Measurements from ENCODE around the gene ZIC5. TPM values are rescaled to one million over a fixed set of nuclear protein-coding genes. Genes with fewer than 3 reads are reported as not detected.

ZIC5 gene
- total RNA-seq, 4 donors from 2014 or later = not detected

GRCh38 chr13:99996381-99996973 is 24.9 kb upstream of the ZIC5 start:
- Histone ChIP-seq H3K4me1 (peaks cover 0 to 16% (median 0%) of the 10 kb centered on the region in 4 donors), H3K9me3 (peaks cover 0 to 7% (median 0%) of the 10 kb centered on the region in 4 donors), H3K36me3 (no peaks in the 10 kb centered on the region), H3K27me3 (peaks cover 13 to 97% of the 10 kb centered on the region in 2 donors), H3K4me3 (no peak overlapping the region), H3K27ac (no peak overlapping the region)
- TF ChIP-seq POLR2A (IDR thresholded peaks at IDR 0.05) = no peak
- TF ChIP-seq, protein P1, sequence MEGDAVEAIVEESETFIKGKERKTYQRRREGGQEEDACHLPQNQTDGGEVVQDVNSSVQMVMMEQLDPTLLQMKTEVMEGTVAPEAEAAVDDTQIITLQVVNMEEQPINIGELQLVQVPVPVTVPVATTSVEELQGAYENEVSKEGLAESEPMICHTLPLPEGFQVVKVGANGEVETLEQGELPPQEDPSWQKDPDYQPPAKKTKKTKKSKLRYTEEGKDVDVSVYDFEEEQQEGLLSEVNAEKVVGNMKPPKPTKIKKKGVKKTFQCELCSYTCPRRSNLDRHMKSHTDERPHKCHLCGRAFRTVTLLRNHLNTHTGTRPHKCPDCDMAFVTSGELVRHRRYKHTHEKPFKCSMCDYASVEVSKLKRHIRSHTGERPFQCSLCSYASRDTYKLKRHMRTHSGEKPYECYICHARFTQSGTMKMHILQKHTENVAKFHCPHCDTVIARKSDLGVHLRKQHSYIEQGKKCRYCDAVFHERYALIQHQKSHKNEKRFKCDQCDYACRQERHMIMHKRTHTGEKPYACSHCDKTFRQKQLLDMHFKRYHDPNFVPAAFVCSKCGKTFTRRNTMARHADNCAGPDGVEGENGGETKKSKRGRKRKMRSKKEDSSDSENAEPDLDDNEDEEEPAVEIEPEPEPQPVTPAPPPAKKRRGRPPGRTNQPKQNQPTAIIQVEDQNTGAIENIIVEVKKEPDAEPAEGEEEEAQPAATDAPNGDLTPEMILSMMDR (IDR thresholded peaks at IDR 0.05) = no peak
- WGBS, 2 donors = 15 to 21% methylated on average over 8 of the region's 8 CpGs
- DNase-seq (ENCODE audit: low spot score in 2 of 2) = no peak

GRCh38 chr13:99995589-99996380 is 24.2 kb upstream of the ZIC5 start:
- Histone ChIP-seq H3K4me1 (peaks cover 0 to 23% (median 0%) of the 10 kb centered on the region in 4 donors), H3K36me3 (no peaks in the 10 kb centered on the region), H3K27ac (no peak overlapping the region), H3K9me3 (peaks cover 0 to 7% (median 0%) of the 10 kb centered on the region in 4 donors), H3K27me3 (peaks cover 13 to 99% of the 10 kb centered on the region in 2 donors), H3K4me3 (no peak overlapping the region)
- no peak for DNase-seq (ENCODE audit: low spot score in 2 of 2)
- TF ChIP-seq POLR2A (IDR thresholded peaks at IDR 0.05) (no peak), EP300 (IDR thresholded peaks at IDR 0.05) (peak in 1 of 2 donors; percentile 88)
- WGBS, 2 donors = 9% methylated on average over 21 of the region's 21 CpGs

- WGBS, 2 donors = 19 to 27% methylated on average over 3 of the region's 3 CpGs
- peaks cover 13 to 100% of the 10 kb centered on the region in 2 donors for H3K27me3 ChIP-seq
These were observed 23.6 kb upstream of the ZIC5 start for GRCh38 chr13:99995104-99995588.

DNA sequence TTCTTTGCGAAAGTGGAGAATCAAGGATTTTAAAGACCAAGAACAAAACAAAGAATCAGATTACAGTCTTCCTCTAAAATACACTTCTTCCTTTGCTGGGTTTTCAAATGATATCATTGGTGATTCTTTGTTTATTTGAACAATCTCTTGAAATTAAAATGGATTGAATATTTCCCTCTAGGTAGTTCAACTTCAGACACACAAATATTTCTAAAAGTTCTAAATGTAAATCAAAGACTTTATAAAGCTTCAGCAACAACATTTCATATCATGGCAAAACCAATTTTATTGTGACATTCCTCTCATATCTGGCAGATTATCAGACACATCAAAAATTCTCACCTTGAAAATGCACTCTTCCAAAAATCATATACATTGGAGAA is 23.1 kb upstream of the ZIC5 start:
- 25 to 43% methylated on average over 1 of the region's 1 CpG for WGBS, 2 donors
- Histone ChIP-seq H3K4me1 (peaks cover 0 to 34% (median 1%) of the 10 kb centered on the region in 4 donors), H3K4me3 (no peak overlapping the region), H3K27me3 (peaks cover 13 to 100% of the 10 kb centered on the region in 2 donors), H3K9me3 (peaks cover 0 to 7% (median 0%) of the 10 kb centered on the region in 4 donors), H3K27ac (no peak overlapping the region), H3K36me3 (no peaks in the 10 kb centered on the region)
- DNase-seq (ENCODE audit: low spot score in 2 of 2) = no peak
- no peak for TF ChIP-seq EP300 (IDR thresholded peaks at IDR 0.05)

More at GRCh38 chr13:99995104-99995588, 23.6 kb upstream of the ZIC5 start:
- Histone ChIP-seq H3K27ac (no peak overlapping the region), H3K4me1 (peaks cover 0 to 29% (median 0%) of the 10 kb centered on the region in 4 donors), H3K9me3 (peaks cover 0 to 7% (median 0%) of the 10 kb centered on the region in 4 donors), H3K36me3 (no peaks in the 10 kb centered on the region), H3K4me3 (no peak overlapping the region)
- DNase-seq (ENCODE audit: low spot score in 2 of 2) = no peak
- TF ChIP-seq EP300 (IDR thresholded peaks at IDR 0.05) (no peak), POLR2A (IDR thresholded peaks at IDR 0.05) (no peak)
- TF ChIP-seq, protein P1 (IDR thresholded peaks at IDR 0.05) = no peak

DNA sequence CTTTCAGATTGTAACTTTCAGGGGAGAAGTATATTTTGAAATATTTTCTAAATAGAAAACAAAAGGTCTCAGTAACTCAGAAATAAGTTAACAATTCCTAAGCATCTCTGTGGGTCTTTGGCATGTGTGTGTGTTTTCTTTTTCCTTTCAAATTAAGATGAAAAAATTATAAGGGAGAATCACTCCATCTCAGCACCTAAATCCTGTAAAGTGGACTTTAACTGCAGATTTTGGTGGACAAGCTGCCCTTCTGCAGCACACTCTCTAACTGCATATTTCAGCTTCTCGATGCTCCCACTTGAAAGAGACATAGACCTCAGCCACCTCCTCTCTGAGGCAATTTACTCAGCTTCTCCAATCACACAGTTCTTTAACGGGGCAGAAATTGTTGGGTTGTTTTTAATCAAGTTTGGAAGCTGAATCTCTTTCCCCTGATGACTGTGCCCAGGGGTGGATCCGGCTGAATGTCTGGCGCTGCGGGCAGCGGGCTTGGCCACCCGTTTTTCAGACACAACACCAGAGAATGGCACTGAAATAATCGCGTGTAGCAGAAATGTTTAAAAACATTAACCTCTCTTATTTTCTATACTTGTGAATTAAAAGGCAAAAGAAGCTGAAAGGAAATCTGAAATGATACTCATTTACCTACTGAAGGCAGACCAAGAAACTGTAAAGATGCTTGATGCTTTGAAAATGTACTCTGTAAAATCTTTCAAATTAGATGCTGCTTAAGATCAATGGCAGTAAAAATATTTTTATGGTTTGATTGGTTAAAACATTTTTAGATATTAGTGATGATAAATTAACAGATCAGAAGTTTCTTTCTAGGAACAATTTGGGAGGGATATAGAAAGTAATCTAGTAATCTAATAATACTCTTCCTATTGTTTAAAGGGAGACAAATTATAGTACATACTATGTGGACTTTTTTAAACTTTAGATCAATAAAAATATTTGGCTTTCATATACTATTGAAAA is 22.4 kb upstream of the ZIC5 start:
- peaks cover 0 to 7% (median 0%) of the 10 kb centered on the region in 4 donors for H3K9me3 ChIP-seq
- H3K4me1 ChIP-seq = peaks cover 0 to 41% (median 5%) of the 10 kb centered on the region in 4 donors
- DNase-seq (ENCODE audit: low spot score in 2 of 2) = no peak
- H3K36me3 ChIP-seq = no peaks in the 10 kb centered on the region
- WGBS, 2 donors = 8 to 17% methylated on average over 9 of the region's 9 CpGs
- H3K27ac ChIP-seq = no peak overlapping the region
- TF ChIP-seq POLR2A (IDR thresholded peaks at IDR 0.05) (no peak), EP300 (IDR thresholded peaks at IDR 0.05) (peak in 1 of 2 donors; percentile 9)
- no peak overlapping the region for H3K4me3 ChIP-seq
- H3K27me3 ChIP-seq = peaks cover 13 to 100% of the 10 kb centered on the region in 2 donors

DNA sequence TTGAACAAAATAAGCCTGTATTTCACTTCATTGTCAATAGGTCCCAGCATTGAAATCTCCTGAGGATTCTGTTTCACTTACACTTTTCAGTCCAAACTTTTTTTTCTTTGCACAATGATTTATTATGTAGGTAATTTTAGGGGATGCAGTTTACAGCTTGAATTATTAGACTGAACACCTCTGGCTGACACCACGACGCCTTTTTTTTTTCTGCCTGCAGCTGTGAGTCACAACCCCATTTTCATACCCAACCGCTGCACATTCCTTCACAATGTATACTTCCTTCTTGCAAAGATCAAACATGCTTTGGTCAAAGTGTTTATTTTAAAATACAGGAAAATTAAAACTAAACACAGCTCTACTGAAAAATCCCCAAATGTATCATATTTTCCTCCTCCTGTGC is 21.4 kb upstream of the ZIC5 start:
- no peaks in the 10 kb centered on the region for H3K36me3 ChIP-seq
- no peak overlapping the region for H3K27ac ChIP-seq
- TF ChIP-seq, protein P1 (IDR thresholded peaks at IDR 0.05) = no peak
- TF ChIP-seq EP300 (IDR thresholded peaks at IDR 0.05) (no peak), POLR2A (IDR thresholded peaks at IDR 0.05) (no peak)
- WGBS, 2 donors = 9% methylated on average over 3 of the region's 3 CpGs
- H3K4me3 ChIP-seq = no peak overlapping the region
- no peak for DNase-seq (ENCODE audit: low spot score in 2 of 2)
- peaks cover 0 to 6% (median 0%) of the 10 kb centered on the region in 4 donors for H3K9me3 ChIP-seq
- H3K27me3 ChIP-seq = peaks cover 13 to 100% of the 10 kb centered on the region in 2 donors
- H3K4me1 ChIP-seq = peaks cover 0 to 48% (median 5%) of the 10 kb centered on the region in 4 donors
